ENCODE measurements around the gene FNBP1.

DNA sequence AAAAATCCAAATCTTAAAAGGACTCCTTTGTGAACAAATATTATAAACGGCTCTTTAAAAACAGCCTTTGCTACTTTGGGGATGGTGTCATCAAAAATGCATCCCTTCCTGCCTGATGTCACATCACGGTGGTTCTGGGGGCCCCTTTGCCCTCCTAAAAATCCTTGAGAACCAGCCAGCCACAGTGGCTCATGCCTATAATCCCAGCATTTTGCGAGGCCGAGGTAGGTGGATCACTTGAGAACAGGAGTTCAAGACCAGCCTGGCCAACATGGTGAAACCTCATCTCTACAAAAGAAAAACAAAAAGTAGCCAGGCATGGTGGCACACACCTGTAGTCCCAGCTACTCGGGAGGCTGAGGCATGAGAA is 43.9 kb downstream of the FNBP1 start:
- no peak for TF ChIP-seq POLR2A (IDR thresholded peaks at IDR 0.05)
- no peak for TF ChIP-seq CTCF (IDR thresholded peaks at IDR 0.05)

Data from lower leg skin (tissue), 3 donors.